ENCODE data around the gene WDPCP.
A peak's percentile ranks its signal among the peaks of the same experiment; 100 is the strongest.
"Not testable (repeated sequence)": the region's sequence is repeated elsewhere in the genome, so short reads cannot be mapped to it uniquely, and the experiment has no call there.

The WDPCP gene

DNA sequence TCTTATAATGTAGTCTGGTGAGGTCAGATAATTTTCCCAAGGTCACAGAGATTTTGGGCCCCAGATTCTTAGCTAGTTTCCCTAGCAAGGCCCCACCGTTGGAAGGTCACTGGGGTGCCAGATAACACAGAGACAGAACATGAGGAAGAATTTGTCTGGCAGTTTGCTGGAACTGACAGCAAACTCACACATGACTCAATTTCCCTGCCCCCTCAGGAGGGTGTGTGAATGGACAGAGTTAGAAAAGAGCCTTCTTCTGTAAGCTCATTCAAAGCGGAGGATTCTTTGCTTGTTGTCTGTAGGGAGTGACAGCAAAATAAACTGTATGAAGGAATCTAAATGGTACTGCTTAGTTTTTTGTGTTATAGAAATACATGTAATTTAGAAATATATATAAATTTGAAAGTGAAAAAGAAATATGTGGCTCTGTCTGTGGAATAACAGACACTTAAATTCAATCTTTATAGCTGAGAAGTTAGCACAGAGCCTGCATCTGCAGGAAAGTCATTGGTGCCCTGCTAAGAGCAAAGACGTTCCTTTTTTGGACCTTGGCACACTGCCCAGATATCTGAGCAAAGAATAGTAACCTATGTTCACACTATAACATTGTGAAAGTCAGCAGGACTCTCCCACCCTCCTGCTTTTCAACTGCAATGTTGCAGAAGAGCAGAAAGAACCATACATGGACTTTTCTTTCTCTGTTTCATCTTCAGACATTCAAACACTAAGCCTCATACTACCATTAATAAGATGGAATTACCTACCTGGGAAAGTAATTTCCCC, 2.5 kb upstream of the WDPCP start:
- peak; percentile 3 to 9 for DNase-seq

DNA sequence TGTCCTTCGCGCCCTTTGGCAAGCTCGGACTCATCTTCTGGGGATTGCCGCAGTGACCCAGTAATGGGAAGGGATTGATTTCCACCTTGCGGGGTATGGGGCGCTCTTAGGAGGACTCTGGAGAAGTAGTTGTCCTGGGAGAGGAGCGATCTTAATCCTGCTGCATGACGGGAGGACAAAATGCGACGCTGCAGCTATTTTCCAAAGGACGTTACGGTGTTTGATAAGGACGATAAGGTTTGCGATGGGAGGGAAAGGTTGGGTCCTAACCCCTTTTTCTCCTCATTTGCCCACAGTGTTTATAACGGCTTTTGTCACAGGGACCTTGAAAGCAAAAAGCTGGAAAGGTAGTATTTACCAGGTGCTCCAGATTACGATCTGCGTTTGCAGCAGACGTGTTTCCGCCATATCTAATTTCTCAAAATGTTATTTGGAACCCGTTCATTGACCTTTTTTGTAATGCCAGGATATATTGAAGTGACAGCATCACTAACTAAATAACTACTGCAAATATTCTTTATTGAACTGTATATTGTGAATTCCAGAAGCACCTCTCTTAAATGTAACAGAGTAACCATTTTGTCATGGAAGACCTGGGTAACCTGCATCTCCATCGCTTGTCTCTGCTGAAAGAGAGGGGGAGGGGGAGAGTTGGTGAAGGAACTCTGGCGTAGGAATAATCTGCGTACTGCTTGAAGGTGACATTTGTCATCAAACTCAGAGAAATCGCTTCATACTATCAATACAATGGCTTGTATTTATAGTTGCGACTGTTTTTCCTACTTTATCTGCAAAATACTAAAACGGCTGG, 1.1 kb upstream of the WDPCP start:
- peak; percentile 4 to 37 for DNase-seq

DNA sequence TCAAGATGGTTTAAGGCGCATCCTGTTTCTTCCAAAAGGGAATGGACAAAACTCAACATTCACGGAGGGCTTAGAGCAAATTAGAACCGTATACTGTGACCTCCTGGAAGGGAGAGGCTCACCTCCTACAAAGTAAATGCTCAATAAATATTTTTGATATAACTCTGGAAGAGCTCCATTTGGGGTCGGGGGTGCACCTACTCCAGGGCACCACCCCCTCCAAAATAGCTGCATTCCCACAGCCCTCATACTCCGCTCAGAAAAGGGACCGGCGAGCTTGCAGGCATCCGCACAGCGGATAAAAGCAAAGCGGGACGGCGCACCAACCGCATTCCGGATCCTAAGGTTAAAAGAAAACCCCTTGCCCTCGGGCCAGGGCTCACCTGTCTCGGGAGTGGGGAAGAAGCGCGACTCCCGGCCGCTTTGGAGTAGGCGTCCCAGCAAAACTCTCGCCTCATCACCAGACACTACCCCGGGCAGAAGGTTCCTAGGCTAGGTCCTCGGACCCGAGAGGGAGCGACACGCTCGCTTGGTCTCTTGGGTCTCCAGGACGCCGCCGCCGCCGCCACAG, 378 bp downstream of the WDPCP start:
- DNase-seq, result no peak

DNA sequence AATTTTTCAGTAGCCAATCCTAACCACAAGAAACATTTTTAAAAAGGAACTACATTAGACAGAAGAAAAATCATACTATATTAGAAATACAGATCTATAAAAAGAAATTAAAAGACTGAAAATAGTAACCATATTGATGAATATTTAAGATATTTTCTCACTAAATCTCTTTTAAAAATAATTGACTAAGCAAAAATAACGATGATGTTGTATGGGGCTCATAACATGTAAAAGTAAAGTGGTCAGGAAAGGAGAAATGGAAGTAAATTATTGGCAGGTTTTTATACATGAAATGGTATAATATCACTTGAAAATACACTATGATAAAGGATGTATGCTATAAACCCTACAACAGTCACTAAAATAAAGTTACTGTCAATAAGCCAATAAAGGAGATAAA, 5.4 kb downstream of the WDPCP start:
- no peak for DNase-seq

DNA sequence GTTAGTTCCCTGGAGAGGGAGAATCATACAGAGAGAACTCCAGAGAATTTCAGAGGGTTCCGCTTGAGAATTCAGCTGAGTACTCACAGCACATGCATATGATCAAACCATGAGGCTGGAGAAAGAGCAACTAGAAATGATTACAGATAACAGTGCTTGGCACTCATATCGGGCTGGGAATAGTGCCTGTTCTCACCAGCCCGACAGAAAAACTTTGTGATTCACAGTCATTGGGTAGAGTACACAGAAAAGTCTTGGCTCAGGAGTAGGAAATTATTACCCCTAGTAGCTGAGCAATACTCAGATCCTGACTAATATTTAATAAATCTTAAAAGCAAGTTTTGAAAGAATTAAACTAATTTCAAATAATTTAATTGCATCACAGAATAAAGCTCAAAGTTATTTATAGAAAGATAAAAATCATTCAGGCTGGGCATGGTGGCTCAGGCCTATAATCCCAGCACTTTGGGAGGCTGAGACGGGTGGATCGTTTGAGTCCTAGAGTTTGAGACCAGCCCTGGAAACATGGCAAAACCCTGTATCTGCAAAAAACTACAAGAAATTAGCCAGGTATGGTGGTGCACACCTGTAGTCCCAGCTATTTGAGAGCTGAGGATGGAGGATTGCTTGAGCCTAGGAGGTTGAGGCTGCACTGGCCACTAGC, 6.8 kb downstream of the WDPCP start:
- no peak for DNase-seq

DNA sequence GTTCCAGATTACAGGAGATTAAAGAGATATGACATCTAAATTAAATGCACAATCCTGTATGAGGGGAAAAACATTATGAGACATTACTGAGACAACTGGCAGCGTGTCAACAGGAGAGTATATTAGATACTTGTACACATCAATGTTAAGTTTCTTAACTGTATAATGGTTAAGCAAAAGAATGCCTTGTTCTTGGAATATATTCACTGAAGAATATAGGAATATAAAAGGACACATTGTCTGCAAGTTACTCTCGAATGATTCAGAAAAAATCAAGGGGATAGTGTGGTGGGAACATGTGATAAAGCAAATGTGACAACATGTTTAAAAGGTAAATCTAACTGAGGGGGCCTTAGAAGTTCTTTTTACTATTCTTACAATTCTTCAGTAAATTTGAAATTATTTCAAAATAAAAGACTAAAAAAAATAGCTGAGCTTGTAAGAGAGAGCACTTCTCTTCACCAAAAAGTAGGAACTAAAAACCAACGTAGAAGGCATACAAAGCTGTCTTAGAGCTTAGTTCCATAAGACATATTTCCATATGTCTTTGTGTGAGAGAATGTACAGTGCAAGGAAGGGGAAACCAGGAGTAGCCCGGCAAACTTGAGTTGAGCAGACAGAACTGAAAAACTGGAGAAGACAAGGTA, 7.5 kb downstream of the WDPCP start:
- DNase-seq, result no peak

DNA sequence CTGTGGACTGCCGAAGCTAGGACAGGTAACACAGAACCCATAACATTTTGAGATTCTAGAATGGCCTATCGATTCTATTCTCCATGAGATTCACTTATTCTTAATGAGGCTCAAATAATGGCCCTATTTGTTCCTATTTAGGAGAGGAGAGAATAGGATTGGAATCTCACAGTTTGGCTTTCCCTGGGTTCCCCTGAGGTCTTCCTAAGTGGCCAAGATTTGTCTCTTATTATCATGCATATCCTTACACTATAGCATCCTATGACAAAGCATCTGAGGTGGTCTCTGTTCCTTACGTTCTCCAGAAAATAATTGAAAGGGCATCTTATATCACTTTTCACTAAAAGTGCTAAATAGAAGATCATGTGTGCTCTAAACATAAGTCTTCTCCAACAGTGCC, 9.5 kb downstream of the WDPCP start:
- no peak for DNase-seq

DNA sequence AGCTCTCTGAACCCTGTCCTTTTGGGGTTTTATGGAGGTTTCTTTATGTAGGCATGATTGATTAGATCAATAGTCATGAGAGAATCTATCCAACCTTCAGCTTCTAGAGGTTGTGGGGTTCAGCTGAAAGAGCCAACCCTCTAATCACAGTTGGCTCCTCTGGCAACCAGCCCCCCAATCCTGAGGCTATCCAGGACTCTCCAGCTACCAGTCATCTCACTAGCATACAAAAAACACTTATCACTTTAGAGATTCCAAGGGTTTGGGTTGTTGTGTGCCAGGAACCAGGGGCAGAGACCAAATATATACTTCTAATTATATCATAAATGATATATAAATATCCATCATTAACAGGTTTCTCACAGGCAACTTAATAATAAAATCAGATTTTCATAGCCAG, 11.7 kb downstream of the WDPCP start:
- no peak for DNase-seq

DNA sequence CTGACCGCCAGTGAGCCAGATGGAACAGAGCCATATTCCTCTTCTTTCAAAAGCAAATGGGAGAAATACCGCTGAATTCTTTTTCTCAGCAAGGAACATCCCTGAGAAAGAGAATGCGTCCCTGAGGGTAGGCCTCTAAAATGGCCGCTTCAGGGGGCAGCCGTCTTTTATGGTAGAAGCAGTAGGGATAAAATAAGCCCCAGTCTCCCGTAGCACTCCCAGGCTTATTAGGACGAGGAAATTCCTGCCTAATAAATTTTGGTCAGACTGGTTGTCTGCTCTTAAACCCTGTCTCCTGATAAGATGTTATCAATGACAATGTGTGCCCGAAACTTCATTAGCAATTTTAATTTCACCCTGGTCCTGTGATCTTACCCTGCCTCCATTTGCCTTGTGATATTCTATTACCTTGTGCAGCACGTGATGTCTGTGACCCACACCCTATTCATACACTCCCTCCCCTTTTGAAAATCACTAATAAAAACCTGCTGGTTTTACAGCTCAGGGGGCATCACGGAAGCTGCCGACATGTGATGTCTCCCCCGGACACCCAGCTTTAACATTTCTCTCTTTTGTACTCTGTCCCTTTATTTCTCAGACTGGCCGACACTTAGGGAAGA, 14.4 kb downstream of the WDPCP start:
- not testable (repeated sequence) for DNase-seq

DNA sequence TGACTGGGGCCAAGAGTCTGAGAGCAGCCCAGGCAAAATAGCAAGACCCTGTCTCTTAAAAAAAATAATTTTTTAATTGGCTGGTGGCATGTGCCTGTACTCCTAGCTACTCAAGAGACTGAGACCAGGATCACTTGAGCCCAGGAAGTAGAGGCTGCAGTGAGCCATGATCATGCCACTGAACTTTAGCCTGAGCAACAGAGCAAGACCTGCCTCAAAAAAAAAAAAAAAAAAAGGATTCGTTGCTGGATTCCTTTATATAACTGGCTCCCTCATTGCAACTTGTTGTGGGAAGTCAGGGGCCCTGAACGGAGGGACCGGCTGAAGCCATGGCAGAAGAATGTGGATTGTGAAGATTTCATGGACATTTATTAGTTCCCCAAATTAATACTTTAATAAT, 15.3 kb downstream of the WDPCP start:
- not testable (repeated sequence) for DNase-seq

DNA sequence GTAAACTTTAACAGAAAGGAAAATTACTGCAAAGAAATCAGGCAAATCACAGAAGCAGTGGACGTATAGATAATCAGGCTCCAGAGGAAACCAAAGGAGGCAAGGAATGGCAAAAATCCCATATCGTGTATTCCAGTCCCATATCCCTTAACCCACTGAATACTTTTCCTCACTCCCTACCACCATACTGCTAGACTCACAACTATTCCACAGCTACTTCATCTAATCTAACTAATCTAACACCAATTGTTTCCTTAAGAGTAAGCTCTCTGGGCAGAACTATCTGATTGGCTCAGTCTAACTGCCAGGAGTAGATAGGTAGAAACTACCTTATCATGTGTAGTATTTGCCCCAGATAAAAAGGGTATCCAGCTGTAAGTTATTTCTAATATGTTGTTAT, 16.3 kb downstream of the WDPCP start:
- DNase-seq, result no peak

DNA sequence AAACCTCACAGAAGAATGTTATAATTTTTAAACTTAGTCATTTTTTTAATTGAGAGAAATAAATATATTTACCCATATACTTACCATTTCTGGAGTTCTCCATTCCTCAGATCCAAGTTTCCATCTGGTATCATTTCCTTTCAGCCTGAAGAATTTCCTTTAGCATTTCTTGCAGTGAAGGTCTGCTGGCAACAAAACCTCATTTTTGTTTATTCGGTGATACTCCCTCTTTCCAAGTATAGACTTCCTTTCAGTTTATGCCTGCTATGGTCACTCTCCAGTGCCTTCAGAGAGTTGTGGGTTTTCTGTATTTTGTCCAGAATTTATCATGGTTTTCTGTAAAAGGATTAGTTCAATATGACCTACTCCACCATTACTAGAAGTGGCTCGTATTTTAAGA, 17.0 kb downstream of the WDPCP start:
- DNase-seq, result no peak

DNA sequence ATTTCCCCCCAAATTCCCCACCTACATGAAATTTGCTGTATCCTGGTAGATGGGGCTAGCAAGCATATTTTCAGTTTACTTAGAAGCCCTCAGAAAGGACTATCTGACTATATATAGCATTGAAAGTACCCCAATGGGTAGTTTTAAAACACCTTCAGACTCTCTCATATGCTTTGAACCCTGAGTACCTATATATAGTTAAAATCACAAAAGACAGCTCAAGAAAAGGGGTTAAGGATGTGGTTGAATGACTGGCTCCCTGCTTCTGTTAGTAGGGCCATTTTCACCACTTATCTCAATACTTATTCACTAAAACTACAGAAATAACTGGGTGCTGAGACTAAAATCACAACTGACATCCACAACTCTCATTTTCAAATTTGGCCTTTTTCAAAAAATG, 18.5 kb downstream of the WDPCP start:
- DNase-seq, result no peak

DNA sequence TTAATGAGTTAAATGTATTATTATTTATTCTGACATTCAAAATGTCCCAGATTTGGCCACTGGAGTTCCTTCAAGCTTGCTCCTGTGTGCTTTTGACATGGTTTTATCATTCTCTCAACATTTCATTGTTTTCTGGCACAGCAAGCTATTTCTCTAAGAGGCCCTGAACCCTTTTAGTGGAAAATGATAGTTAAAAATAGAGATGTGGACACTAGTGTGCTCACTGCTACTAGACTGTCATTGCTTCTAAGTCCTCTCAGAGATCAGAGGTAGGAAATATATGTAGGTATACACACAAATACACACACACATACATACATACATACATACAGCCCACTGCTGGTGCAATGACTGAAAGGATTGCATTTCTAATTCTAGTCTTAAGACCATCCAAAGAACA, 25.5 kb downstream of the WDPCP start:
- DNase-seq, result no peak

DNA sequence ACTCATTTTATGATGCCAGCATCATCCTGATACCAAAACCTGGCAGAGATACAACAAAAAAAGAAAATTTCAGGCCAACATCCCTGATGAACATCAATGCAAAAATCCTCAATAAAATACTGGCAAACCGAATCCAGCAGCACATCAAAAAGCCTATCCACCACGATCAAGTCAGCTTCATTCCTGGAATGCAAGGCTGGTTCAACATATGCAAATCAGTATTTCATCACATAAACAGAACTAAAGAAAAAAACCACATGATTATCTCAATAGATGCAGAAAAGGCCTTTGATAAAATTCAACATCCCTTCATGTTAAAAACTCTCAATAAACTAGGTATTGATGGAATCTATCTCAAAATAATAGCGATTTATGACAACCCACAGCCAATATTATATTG, 29.4 kb downstream of the WDPCP start:
- DNase-seq, result not testable (repeated sequence)

DNA sequence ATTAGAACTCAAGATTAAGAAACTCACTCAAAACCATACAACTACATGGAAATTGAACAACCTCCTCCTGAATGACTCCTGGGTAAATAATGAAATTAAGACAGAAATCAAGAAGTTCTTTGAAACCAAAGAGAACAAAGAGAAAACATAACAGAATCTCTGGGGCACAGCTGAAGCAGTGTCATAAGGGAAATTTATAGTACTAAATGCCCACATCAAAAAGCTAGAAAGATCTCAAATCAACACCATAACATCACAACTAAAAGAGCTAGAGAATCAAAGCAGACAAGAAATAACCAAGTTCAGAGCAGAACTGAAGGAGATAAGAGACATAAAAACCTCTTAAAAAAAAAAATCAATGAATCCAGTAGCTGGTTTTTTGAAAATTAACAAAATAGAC, 30.5 kb downstream of the WDPCP start:
- DNase-seq, result not testable (repeated sequence)

DNA sequence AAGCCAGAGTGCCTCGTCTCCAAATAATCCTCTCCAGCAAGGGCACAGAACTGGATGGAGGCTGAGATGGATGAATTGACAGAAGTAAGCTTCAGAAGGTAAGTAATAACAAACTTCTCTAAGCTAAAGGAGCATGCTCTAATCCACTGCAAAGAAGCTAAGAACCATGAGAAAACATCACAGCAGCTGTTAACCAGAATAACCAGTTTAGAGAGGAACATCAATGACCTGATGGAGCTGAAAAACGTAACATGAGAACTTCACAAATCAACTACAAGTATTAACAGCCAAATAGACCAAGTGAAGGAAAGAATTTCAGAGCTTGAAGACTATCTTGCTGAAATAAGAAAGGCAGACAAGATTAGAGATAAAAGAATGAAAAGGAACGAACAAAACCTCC, 32.3 kb downstream of the WDPCP start:
- no peak for DNase-seq

DNA sequence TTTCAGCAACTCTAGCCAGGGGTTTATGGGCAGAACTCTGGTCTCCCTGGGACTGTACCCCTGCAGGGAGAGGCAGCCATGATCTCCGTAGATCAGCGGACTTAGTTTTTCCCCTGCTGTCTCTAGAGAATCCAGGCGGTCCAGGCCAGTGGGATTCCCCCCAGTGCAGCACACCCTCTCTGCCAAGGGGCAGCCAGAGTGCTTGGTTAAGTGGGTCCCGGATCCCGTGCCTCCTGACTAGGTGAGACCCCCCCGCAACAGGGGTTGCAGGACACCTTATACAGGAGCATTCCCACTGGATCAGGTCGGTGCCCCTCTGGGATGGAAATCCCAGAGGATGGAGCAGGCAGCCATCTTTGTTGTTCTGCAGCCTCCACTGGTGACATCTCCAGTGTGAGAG, 33.0 kb downstream of the WDPCP start:
- DNase-seq, result no peak

DNA sequence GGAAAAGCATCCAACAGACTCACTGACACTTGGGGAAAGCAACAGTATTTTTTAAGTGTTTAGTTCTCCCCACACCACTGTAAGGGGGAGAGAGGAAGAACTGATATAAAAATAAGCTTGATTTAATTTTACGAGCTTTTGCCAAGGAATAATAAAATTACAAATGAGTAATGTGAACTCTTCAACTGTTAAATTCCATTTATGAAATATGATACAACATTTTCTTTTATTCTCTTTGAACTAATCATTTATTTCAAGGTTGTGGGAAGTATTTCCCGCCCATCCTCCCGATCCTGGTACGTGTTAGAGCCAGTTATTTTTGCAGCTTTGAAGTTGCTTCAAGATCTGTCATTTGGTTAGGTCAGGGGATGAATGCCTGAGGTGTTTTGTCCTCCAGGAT, 35.2 kb downstream of the WDPCP start:
- DNase-seq, result no peak

DNA sequence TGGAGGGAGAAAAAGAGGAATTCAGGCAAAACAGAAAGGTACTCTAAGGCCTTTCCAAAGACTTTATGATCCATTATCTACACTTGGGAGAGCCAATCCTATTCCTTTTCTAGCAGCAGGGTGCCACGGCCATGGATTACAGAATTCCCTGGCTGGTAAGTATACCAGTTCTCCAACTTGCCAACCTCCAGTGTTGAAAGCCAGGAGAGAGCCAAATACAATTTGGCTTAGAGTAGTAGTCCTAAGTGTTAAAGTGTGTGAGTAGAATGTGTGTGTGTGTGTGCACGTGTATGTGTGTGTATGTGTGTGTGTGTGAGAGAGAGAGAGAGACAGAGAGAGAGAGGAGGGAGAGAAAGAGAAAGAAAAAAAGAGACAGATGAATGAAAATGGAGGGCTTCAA, 43.3 kb downstream of the WDPCP start:
- no peak for DNase-seq

DNA sequence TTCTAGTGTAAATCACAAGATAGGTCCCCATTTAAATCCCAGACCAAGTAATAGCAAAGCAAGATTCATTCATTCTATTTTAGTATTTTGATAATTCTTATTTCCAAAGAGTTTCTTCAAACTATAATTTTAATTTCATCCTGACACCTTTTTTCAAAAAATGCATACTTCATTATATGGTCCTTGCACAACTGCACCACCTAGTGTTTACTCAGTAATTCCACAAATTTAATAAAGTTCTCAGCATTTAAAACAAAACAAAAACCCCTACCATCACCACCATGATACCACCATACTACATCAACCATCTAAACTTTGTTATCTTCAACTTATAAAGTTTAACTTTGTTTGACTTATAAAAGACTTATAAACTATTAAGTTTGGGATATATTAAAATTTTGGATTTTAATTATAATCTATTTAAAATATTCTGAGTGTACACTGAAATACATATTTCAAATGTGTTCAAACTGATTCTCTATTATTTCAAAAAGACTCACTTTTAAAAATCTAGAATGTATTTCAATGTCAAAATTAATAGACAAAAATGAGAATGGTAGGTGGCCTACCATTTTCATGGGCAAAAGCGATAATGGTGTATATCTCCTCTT, 44.2 kb downstream of the WDPCP start:
- no peak for DNase-seq
